Neural cell (in vitro differentiated cells): Measurements from ENCODE around the gene DAGLA. TPM values are rescaled to one million over a fixed set of nuclear protein-coding genes. Genes with fewer than 3 reads are reported as not detected.

Experiments
- H2AFZ ChIP-seq: fragments of 200-600, 300-800 bp; sonication (generic), shearing (Covaris generic); 2 replicates; pipeline ENCODE4 v1.6.0; 2014; ENCODE audit warnings: low read depth, mild to moderate bottlenecking, antibody characterized with exemption, low read length, moderate library complexity
- H3F3A ChIP-seq: fragments of 200-600 bp; shearing (Covaris generic); 2 replicates; pipeline ENCODE4 v1.6.1; 2016; ENCODE audit warnings: mild to moderate bottlenecking, moderate library complexity, mixed read lengths, antibody characterized with exemption, low read length; ENCODE audit not compliant: insufficient read depth, poor library complexity, severe bottlenecking
- H3K27ac ChIP-seq: fragments of 200-600, 300-800 bp; sonication (generic), shearing (Covaris generic); 2 replicates; pipeline ENCODE4 v1.5.1; 2014; ENCODE audit warnings: mild to moderate bottlenecking, low read length, moderate library complexity
- H3K27me3 ChIP-seq: fragments of 300-800, 200-600 bp; sonication (generic), shearing (Covaris generic); 2 replicates; pipeline ENCODE4 v1.6.0; 2014; ENCODE audit warnings: mild to moderate bottlenecking, low read depth, low read length, moderate library complexity; ENCODE audit not compliant: insufficient read depth
- H3K36me3 ChIP-seq: fragments of 300-800, 200-600 bp; sonication (generic), shearing (Covaris generic); 2 replicates; pipeline ENCODE4 v1.5.1; 2014; ENCODE audit warnings: mild to moderate bottlenecking, antibody characterized with exemption, low read length, moderate library complexity; ENCODE audit not compliant: insufficient read depth
- H3K4me2 ChIP-seq: fragments of 300-800, 200-600 bp; sonication (generic), shearing (Covaris generic); 2 replicates; pipeline ENCODE4 v1.6.0; 2014; ENCODE audit warnings: mild to moderate bottlenecking, low read length
- H3K4me3 ChIP-seq: fragments of 300-800, 200-600 bp; sonication (generic), shearing (Covaris generic); 2 replicates; pipeline ENCODE4 v1.5.1; 2014; ENCODE audit warnings: mild to moderate bottlenecking, low read length, moderate library complexity
- H3K79me2 ChIP-seq: fragments of 200-600 bp; shearing (Covaris generic); replicated peaks from 2 replicates; pipeline ENCODE4 v1.6.0; 2014; ENCODE audit warnings: mild to moderate bottlenecking, low read length, moderate library complexity; ENCODE audit not compliant: insufficient read depth
- H3K9ac ChIP-seq: fragments of 300-800, 200-600 bp; sonication (generic), shearing (Covaris generic); 2 replicates; pipeline ENCODE4 v1.6.1; 2016; ENCODE audit warnings: mild to moderate bottlenecking, low read length, mixed read lengths
- H3K9me2 ChIP-seq: fragments of 200-600 bp; shearing (Covaris generic); 2 replicates; pipeline ENCODE4 v1.6.1; 2016; ENCODE audit warnings: mild to moderate bottlenecking, low read length, mixed read lengths; ENCODE audit not compliant: insufficient read depth
- H3K9me3 ChIP-seq: fragments of 200-600, 300-800 bp; sonication (generic), shearing (Covaris generic); 2 replicates; pipeline ENCODE4 v1.6.1; 2016; ENCODE audit warnings: mild to moderate bottlenecking, mixed run types, low read length, moderate library complexity, mixed read lengths
- H4K20me1 ChIP-seq: fragments of 200-600 bp; shearing (Covaris generic); 2 replicates; pipeline ENCODE4 v1.6.1; 2016; ENCODE audit warnings: mild to moderate bottlenecking, mixed run types; ENCODE audit not compliant: insufficient read depth
- EP300 ChIP-seq: fragments of 450-650 bp; conservative IDR thresholded peaks from 2 replicates; pipeline ENCODE4 v1.6.1; 2014; ENCODE audit warnings: antibody characterized with exemption, mild to moderate bottlenecking, moderate library complexity; ENCODE audit not compliant: poor library complexity, severe bottlenecking
- EZH2 ChIP-seq: fragments of 200-600, 300-800 bp; shearing (Covaris generic), sonication (generic); IDR thresholded peaks from 2 replicates; pipeline ENCODE4 v1.6.1; 2014; ENCODE audit warnings: antibody characterized with exemption, low read length, borderline replicate concordance, mild to moderate bottlenecking; ENCODE audit not compliant: insufficient read depth, poor library complexity, severe bottlenecking
- MXI1 ChIP-seq: fragments of 450-650 bp; conservative IDR thresholded peaks from 2 replicates; pipeline ENCODE4 v1.6.1; 2014; ENCODE audit warnings: antibody characterized with exemption, mild to moderate bottlenecking; ENCODE audit not compliant: poor library complexity, severe bottlenecking
- POLR2AphosphoS5 ChIP-seq: IDR thresholded peaks from 2 replicates; pipeline ENCODE4 v1.6.1; 2012
- RAD21 ChIP-seq: fragments of 450-650 bp; conservative IDR thresholded peaks from 2 replicates; pipeline ENCODE4 v1.6.1; 2014; ENCODE audit warnings: antibody characterized with exemption, mild to moderate bottlenecking, moderate library complexity
- SMC3 ChIP-seq: fragments of 450-650 bp; conservative IDR thresholded peaks from 2 replicates; pipeline ENCODE4 v1.6.1; 2014; ENCODE audit warnings: antibody characterized with exemption, mild to moderate bottlenecking, moderate library complexity; ENCODE audit not compliant: poor library complexity
- TAF1 ChIP-seq: IDR thresholded peaks from 2 replicates; pipeline ENCODE4 v1.6.1; 2012; ENCODE audit warnings: low read depth
- polyA plus RNA-seq: library from polyadenylated mRNA; depleted of rRNA; stranded (reverse); fragments of >200 nt; gene quantifications from 2 replicates; pipeline ENCODE4 v1.2.3, GENCODE V29; 2014
- TF ChIP-seq, protein P1 (sequence below): IDR thresholded peaks from 2 replicates; pipeline ENCODE4 v1.6.1; 2012; ENCODE audit warnings: borderline replicate concordance
- TF ChIP-seq, protein P2 (sequence below): fragments of 450-650 bp; IDR thresholded peaks from 2 replicates; pipeline ENCODE4 v1.5.1; 2014; ENCODE audit warnings: antibody characterized with exemption, mild to moderate bottlenecking, moderate library complexity; ENCODE audit not compliant: poor library complexity, severe bottlenecking

The DAGLA gene
- polyA plus RNA-seq, 1 donor from 2014 or later: 4.5 TPM

DNA sequence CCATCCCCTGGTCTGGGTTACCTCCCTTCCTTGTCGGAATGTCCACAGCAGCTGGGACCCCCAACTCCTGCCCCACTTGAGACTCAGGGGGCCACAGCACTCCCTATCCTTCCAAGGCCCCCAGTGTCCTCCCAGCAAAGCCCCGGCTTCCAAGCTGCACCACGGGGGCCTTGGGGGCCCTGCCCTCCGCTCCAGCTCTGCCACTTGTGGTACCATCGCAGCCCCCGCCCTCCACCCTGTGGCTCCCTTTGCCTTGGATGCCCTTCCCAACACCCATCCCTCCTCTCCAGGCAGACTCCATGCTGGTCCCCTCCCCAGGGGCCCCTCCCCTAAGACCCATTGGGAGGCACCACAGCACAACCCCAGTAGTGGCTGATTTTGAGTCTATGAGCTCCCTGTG lies 94.9 kb downstream of the DAGLA start:
- H2AFZ ChIP-seq: no peak overlapping the region
- no peaks in the 10 kb centered on the region for H3K9me3 ChIP-seq
- no peaks in the 10 kb centered on the region for H3K79me2 ChIP-seq
- TF ChIP-seq, protein P1, sequence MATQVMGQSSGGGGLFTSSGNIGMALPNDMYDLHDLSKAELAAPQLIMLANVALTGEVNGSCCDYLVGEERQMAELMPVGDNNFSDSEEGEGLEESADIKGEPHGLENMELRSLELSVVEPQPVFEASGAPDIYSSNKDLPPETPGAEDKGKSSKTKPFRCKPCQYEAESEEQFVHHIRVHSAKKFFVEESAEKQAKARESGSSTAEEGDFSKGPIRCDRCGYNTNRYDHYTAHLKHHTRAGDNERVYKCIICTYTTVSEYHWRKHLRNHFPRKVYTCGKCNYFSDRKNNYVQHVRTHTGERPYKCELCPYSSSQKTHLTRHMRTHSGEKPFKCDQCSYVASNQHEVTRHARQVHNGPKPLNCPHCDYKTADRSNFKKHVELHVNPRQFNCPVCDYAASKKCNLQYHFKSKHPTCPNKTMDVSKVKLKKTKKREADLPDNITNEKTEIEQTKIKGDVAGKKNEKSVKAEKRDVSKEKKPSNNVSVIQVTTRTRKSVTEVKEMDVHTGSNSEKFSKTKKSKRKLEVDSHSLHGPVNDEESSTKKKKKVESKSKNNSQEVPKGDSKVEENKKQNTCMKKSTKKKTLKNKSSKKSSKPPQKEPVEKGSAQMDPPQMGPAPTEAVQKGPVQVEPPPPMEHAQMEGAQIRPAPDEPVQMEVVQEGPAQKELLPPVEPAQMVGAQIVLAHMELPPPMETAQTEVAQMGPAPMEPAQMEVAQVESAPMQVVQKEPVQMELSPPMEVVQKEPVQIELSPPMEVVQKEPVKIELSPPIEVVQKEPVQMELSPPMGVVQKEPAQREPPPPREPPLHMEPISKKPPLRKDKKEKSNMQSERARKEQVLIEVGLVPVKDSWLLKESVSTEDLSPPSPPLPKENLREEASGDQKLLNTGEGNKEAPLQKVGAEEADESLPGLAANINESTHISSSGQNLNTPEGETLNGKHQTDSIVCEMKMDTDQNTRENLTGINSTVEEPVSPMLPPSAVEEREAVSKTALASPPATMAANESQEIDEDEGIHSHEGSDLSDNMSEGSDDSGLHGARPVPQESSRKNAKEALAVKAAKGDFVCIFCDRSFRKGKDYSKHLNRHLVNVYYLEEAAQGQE: no peak
- TF ChIP-seq POLR2AphosphoS5: no peak
- TF ChIP-seq EZH2: no peak
- TF ChIP-seq, protein P2, sequence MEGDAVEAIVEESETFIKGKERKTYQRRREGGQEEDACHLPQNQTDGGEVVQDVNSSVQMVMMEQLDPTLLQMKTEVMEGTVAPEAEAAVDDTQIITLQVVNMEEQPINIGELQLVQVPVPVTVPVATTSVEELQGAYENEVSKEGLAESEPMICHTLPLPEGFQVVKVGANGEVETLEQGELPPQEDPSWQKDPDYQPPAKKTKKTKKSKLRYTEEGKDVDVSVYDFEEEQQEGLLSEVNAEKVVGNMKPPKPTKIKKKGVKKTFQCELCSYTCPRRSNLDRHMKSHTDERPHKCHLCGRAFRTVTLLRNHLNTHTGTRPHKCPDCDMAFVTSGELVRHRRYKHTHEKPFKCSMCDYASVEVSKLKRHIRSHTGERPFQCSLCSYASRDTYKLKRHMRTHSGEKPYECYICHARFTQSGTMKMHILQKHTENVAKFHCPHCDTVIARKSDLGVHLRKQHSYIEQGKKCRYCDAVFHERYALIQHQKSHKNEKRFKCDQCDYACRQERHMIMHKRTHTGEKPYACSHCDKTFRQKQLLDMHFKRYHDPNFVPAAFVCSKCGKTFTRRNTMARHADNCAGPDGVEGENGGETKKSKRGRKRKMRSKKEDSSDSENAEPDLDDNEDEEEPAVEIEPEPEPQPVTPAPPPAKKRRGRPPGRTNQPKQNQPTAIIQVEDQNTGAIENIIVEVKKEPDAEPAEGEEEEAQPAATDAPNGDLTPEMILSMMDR: no peak
- TF ChIP-seq TAF1: no peak
- TF ChIP-seq SMC3: no peak
- no peak overlapping the region for H3K27ac ChIP-seq
- no peaks in the 10 kb centered on the region for H3K36me3 ChIP-seq
- no peaks in the 10 kb centered on the region for H4K20me1 ChIP-seq
- no peak overlapping the region for H3K4me2 ChIP-seq
- H3K9me2 ChIP-seq: no peaks in the 10 kb centered on the region
- no peaks in the 10 kb centered on the region for H3F3A ChIP-seq
- H3K9ac ChIP-seq: no peak overlapping the region
- H3K27me3 ChIP-seq: no peaks in the 10 kb centered on the region
- H3K4me3 ChIP-seq: no peak overlapping the region

DNA sequence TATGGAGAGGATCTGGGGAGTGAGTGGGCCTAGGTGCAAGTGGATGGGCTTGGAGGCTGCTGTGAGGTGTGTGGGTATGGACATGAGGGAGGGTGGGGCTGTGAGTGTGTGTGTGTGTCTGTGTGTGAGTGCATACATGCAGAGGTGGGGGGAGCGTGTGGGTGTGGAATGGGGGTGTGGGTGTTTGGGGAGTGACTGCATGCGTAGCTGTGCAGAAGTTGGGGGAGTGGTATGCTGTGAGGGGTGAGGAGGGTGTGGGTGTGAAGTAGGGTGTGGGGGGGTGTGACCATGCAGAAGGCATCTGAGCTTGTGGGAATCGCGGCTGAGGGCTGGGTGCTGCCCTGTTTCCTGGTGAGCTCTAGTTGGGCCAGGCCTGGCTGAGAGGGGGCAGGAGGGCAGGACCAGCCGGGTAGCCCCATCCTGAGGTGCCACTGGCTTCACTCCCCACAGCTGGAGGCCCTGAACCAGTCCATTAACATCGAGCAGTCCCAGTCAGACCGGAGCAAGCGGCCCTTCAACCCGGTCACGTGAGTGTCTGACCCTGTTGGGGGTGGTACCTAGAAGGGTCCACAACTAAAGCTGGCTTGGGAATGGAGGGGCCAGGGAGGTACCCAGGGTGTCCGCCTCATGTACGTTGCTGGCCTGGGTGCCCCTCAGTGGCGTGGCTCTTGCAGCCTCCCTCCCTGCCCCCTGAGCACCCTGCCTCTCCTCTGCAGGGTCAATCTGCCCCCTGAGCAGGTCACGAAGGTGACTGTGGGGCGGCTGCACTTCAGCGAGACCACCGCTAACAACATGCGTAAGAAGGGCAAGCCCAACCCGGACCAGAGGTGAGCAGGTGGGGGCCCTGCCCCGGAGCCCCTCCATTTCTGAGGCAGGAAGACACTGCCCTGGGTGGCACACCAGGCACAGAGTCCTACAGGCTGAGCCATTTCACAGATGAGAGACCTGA lies 95.7 kb downstream of the DAGLA start:
- no peaks in the 10 kb centered on the region for H3K9me3 ChIP-seq
- H3K27me3 ChIP-seq: no peaks in the 10 kb centered on the region
- H3K79me2 ChIP-seq: no peaks in the 10 kb centered on the region
- no peak overlapping the region for H3K4me3 ChIP-seq
- no peaks in the 10 kb centered on the region for H3F3A ChIP-seq
- H4K20me1 ChIP-seq: no peaks in the 10 kb centered on the region
- no peak overlapping the region for H2AFZ ChIP-seq
- H3K9ac ChIP-seq: no peak overlapping the region
- TF ChIP-seq TAF1 (no peak), RAD21 (no peak), POLR2AphosphoS5 (no peak), MXI1 (no peak), EZH2 (no peak), SMC3 (no peak), EP300 (no peak)
- TF ChIP-seq, protein P1: no peak
- TF ChIP-seq, protein P2: no peak
- no peaks in the 10 kb centered on the region for H3K36me3 ChIP-seq
- H3K4me2 ChIP-seq: no peak overlapping the region
- H3K9me2 ChIP-seq: no peaks in the 10 kb centered on the region
- no peak overlapping the region for H3K27ac ChIP-seq
